MM.1S (cell line): Measurements from ENCODE around the gene DGKA.

Experiments
- EZH2phosphoT487 ChIP-seq: fragments of 300-600 bp; sonication (generic); IDR thresholded peaks from 2 replicates; pipeline ENCODE4 v1.6.1; 2018; ENCODE audit warnings: antibody characterized with exemption, low read length
- TF ChIP-seq, protein P1 (sequence below): fragments of 300-600 bp; sonication (generic); IDR thresholded peaks from 2 replicates; pipeline ENCODE4 v1.5.1; 2016; ENCODE audit warnings: antibody characterized with exemption, low read length, mixed read lengths

DNA sequence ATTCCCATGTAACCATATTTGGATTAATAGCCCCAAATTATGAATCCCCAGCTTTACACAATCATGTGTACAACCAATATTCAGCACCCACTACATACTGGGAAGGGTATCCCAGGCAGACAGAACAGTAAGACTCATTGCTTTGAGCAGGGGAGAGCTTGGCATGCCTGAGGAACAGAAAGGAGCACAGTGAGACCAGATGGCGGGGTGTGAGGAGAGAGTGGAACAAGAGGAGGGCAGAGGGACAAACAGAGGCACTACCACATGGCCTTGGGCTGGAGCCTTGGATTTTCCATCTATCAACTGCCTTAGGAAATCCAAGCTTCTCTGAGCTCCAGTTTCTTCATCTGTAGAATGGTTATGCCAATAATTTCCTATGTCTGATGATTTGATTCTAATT, 3.8 kb downstream of the DGKA start:
- TF ChIP-seq, protein P1, sequence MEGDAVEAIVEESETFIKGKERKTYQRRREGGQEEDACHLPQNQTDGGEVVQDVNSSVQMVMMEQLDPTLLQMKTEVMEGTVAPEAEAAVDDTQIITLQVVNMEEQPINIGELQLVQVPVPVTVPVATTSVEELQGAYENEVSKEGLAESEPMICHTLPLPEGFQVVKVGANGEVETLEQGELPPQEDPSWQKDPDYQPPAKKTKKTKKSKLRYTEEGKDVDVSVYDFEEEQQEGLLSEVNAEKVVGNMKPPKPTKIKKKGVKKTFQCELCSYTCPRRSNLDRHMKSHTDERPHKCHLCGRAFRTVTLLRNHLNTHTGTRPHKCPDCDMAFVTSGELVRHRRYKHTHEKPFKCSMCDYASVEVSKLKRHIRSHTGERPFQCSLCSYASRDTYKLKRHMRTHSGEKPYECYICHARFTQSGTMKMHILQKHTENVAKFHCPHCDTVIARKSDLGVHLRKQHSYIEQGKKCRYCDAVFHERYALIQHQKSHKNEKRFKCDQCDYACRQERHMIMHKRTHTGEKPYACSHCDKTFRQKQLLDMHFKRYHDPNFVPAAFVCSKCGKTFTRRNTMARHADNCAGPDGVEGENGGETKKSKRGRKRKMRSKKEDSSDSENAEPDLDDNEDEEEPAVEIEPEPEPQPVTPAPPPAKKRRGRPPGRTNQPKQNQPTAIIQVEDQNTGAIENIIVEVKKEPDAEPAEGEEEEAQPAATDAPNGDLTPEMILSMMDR = no peak
- no peak for TF ChIP-seq EZH2phosphoT487
